Measurements from ENCODE around the gene RFTN1. TPM values are rescaled to one million over a fixed set of nuclear protein-coding genes. Genes with fewer than 3 reads are reported as not detected.

The RFTN1 gene
- total RNA-seq, 2 experiments from 2014 or later, result 101 to 113 TPM

GRCh38 chr3:16355828-16356227, 157.7 kb downstream of the RFTN1 start:
- H3K27ac Mint-ChIP-seq, result peak overlapping the region; percentile 9
- ATAC-seq (no peak), DNase-seq (no peak)
- intact Hi-C loops (cut with DNase I, micrococcal nuclease), result no loop called here
- ChIA-PET POLR2A (no interaction called here), CTCF (no interaction called here)
- peaks cover 27% of the 10 kb centered on the region for H3K4me1 Mint-ChIP-seq
- H3K36me3 Mint-ChIP-seq (ENCODE audit: low read depth), result peaks cover 43% of the 10 kb centered on the region
- no peaks in the 10 kb centered on the region for H3K9me3 Mint-ChIP-seq (ENCODE audit: low read depth)
- H3K27me3 Mint-ChIP-seq, result no peaks in the 10 kb centered on the region
- no peak overlapping the region for H3K4me3 Mint-ChIP-seq

- H3K27me3 Mint-ChIP-seq, result no peaks in the 10 kb centered on the region
- intact Hi-C loops (cut with DNase I, micrococcal nuclease), result no loop called here
- CTCF ChIA-PET, result no interaction called here
- DNase-seq, result no peak
- H3K4me1 Mint-ChIP-seq, result peaks cover 33% of the 10 kb centered on the region
- H3K36me3 Mint-ChIP-seq (ENCODE audit: low read depth), result peaks cover 54% of the 10 kb centered on the region
- H3K27ac Mint-ChIP-seq, result peak overlapping the region; percentile 13
- POLR2A ChIA-PET, result no interaction called here
- ATAC-seq, result no peak
- no peak overlapping the region for H3K4me3 Mint-ChIP-seq
- H3K9me3 Mint-ChIP-seq (ENCODE audit: low read depth), result no peaks in the 10 kb centered on the region
These were observed 159.2 kb downstream of the RFTN1 start for GRCh38 chr3:16354291-16354690.

- POLR2A ChIA-PET, result no interaction called here
- H3K36me3 Mint-ChIP-seq (ENCODE audit: low read depth), result peaks cover 59% of the 10 kb centered on the region
These were observed 161.1 kb downstream of the RFTN1 start for GRCh38 chr3:16352428-16352827.

GRCh38 chr3:16350597-16351318, 162.7 kb downstream of the RFTN1 start:
- Mint-ChIP-seq H3K4me3 (no peak overlapping the region), H3K4me1 (peaks cover 35% of the 10 kb centered on the region), H3K27me3 (no peaks in the 10 kb centered on the region), H3K9me3 (ENCODE audit: low read depth) (no peaks in the 10 kb centered on the region), H3K27ac (peak overlapping the region; percentile 71), H3K36me3 (ENCODE audit: low read depth) (peaks cover 64% of the 10 kb centered on the region)
- intact Hi-C loops (cut with DNase I, micrococcal nuclease), result no loop called here
- ATAC-seq, result peak; percentile 58
- POLR2A ChIA-PET, result no interaction called here
- CTCF ChIA-PET, result interaction anchor here (1.1 kb wide), 1 partner anchor 201 kb away, joined by 3 read pairs; no protein-coding TSS in a partner anchor
- DNase-seq, result no peak

More at GRCh38 chr3:16352428-16352827, 161.1 kb downstream of the RFTN1 start:
- DNase-seq, result no peak
- peak overlapping the region; percentile 58 for H3K27ac Mint-ChIP-seq
- peaks cover 29% of the 10 kb centered on the region for H3K4me1 Mint-ChIP-seq
- CTCF ChIA-PET, result interaction anchor here (0.6 to 1.3 kb wide), 2 partner anchors 11 to 518 kb away, joined by 3 to 4 read pairs; no protein-coding TSS in a partner anchor
- H3K4me3 Mint-ChIP-seq, result no peak overlapping the region
- H3K9me3 Mint-ChIP-seq (ENCODE audit: low read depth), result no peaks in the 10 kb centered on the region
- intact Hi-C loops (cut with DNase I, micrococcal nuclease), result no loop called here
- no peak for ATAC-seq
- no peaks in the 10 kb centered on the region for H3K27me3 Mint-ChIP-seq

GRCh38 chr3:16349986-16350596, 163.4 kb downstream of the RFTN1 start:
- POLR2A ChIA-PET, result no interaction called here

GRCh38 chr3:16347548-16347947, 166.0 kb downstream of the RFTN1 start:
- H3K4me1 Mint-ChIP-seq, result peaks cover 39% of the 10 kb centered on the region
- peaks cover 70% of the 10 kb centered on the region for H3K36me3 Mint-ChIP-seq (ENCODE audit: low read depth)
- no peak for DNase-seq
- no peak overlapping the region for H3K4me3 Mint-ChIP-seq
- H3K9me3 Mint-ChIP-seq (ENCODE audit: low read depth), result no peaks in the 10 kb centered on the region
- POLR2A ChIA-PET, result no interaction called here
- no peak for ATAC-seq
- intact Hi-C loops (cut with DNase I, micrococcal nuclease), result no loop called here
- H3K27ac Mint-ChIP-seq, result peak overlapping the region; percentile 22
- H3K27me3 Mint-ChIP-seq, result no peaks in the 10 kb centered on the region
- CTCF ChIA-PET, result interaction anchor here (0.7 kb wide), 1 partner anchor 204 kb away, joined by 3 read pairs; no protein-coding TSS in a partner anchor

More at GRCh38 chr3:16349986-16350596, 163.4 kb downstream of the RFTN1 start:
- intact Hi-C loops (cut with DNase I, micrococcal nuclease), result no loop called here
- Mint-ChIP-seq H3K9me3 (ENCODE audit: low read depth) (no peaks in the 10 kb centered on the region), H3K27ac (peak overlapping the region; percentile 45), H3K4me1 (peaks cover 35% of the 10 kb centered on the region), H3K4me3 (no peak overlapping the region), H3K27me3 (no peaks in the 10 kb centered on the region), H3K36me3 (ENCODE audit: low read depth) (peaks cover 65% of the 10 kb centered on the region)
- DNase-seq (no peak), ATAC-seq (no peak)
- CTCF ChIA-PET, result no interaction called here

GRCh38 chr3:16346413-16347081, 167.0 kb downstream of the RFTN1 start:
- no peaks in the 10 kb centered on the region for H3K9me3 Mint-ChIP-seq (ENCODE audit: low read depth)
- H3K36me3 Mint-ChIP-seq (ENCODE audit: low read depth), result peaks cover 68% of the 10 kb centered on the region
- ATAC-seq (no peak), DNase-seq (no peak)
- CTCF ChIA-PET, result no interaction called here
- no peak overlapping the region for H3K4me3 Mint-ChIP-seq
- H3K27ac Mint-ChIP-seq, result peak overlapping the region; percentile 55
- intact Hi-C loops (cut with DNase I, micrococcal nuclease), result no loop called here
- POLR2A ChIA-PET, result no interaction called here
- peaks cover 39% of the 10 kb centered on the region for H3K4me1 Mint-ChIP-seq
- no peaks in the 10 kb centered on the region for H3K27me3 Mint-ChIP-seq

GRCh38 chr3:16343101-16343500, 170.4 kb downstream of the RFTN1 start:
- Mint-ChIP-seq H3K36me3 (ENCODE audit: low read depth) (peaks cover 51% of the 10 kb centered on the region), H3K4me1 (peaks cover 45% of the 10 kb centered on the region), H3K27me3 (no peaks in the 10 kb centered on the region), H3K4me3 (no peak overlapping the region), H3K27ac (peak overlapping the region; percentile 79), H3K9me3 (ENCODE audit: low read depth) (no peaks in the 10 kb centered on the region)
- no peak for DNase-seq
- ChIA-PET POLR2A (no interaction called here), CTCF (no interaction called here)
- no peak for ATAC-seq
- intact Hi-C loops (cut with DNase I, micrococcal nuclease), result no loop called here

GRCh38 chr3:16338999-16339398, 174.5 kb downstream of the RFTN1 start:
- Mint-ChIP-seq H3K27ac (peak overlapping the region; percentile 84), H3K27me3 (no peaks in the 10 kb centered on the region), H3K9me3 (ENCODE audit: low read depth) (no peaks in the 10 kb centered on the region), H3K36me3 (ENCODE audit: low read depth) (peaks cover 44% of the 10 kb centered on the region), H3K4me3 (no peak overlapping the region), H3K4me1 (peaks cover 62% of the 10 kb centered on the region)
- ChIA-PET POLR2A (no interaction called here), CTCF (interaction anchor here (0.5 to 2.4 kb wide), 6 partner anchors 19 to 182 kb away, joined by 3 to 14 read pairs (median 4); no protein-coding TSS in a partner anchor)
- ATAC-seq, result peak; percentile 80
- DNase-seq, result peak; percentile 35
- intact Hi-C loops (cut with DNase I, micrococcal nuclease), result loop anchor here in 1 of 2 experiments (2.0 kb wide), 1 partner anchor 40 kb away; no protein-coding TSS in a partner anchor

GRCh38 chr3:16337856-16338540, 175.5 kb downstream of the RFTN1 start:
- intact Hi-C loops (cut with DNase I, micrococcal nuclease), result loop anchor here in 1 of 2 experiments (2.0 kb wide), 1 partner anchor 41 kb away; no protein-coding TSS in a partner anchor

GRCh38 chr3:16336825-16337224, 176.7 kb downstream of the RFTN1 start:
- intact Hi-C loops (cut with DNase I, micrococcal nuclease), result no loop called here
- Mint-ChIP-seq H3K4me3 (no peak overlapping the region), H3K4me1 (peaks cover 58% of the 10 kb centered on the region), H3K27ac (peak overlapping the region; percentile 63), H3K9me3 (ENCODE audit: low read depth) (peaks cover 12% of the 10 kb centered on the region), H3K36me3 (ENCODE audit: low read depth) (peaks cover 47% of the 10 kb centered on the region), H3K27me3 (no peaks in the 10 kb centered on the region)
- CTCF ChIA-PET, result interaction anchor here (0.6 to 1.1 kb wide), 4 partner anchors 21 to 213 kb away, joined by 3 read pairs; no protein-coding TSS in a partner anchor
- DNase-seq (no peak), ATAC-seq (no peak)
- POLR2A ChIA-PET, result interaction anchor here (1.3 kb wide), 1 partner anchor 126 kb away, joined by 3 read pairs; no protein-coding TSS in a partner anchor

More at GRCh38 chr3:16337856-16338540, 175.5 kb downstream of the RFTN1 start:
- ChIA-PET CTCF (interaction anchor here (0.6 to 2.4 kb wide), 5 partner anchors 18 to 183 kb away, joined by 3 to 14 read pairs (median 4); no protein-coding TSS in a partner anchor), POLR2A (interaction anchor here (0.5 to 1.3 kb wide), 3 partner anchors 124 to 196 kb away, joined by 3 to 8 read pairs (median 5); no protein-coding TSS in a partner anchor)
- Mint-ChIP-seq H3K4me3 (no peak overlapping the region), H3K27me3 (no peaks in the 10 kb centered on the region), H3K27ac (peak overlapping the region; percentile 84), H3K4me1 (peaks cover 55% of the 10 kb centered on the region), H3K9me3 (ENCODE audit: low read depth) (no peaks in the 10 kb centered on the region), H3K36me3 (ENCODE audit: low read depth) (peaks cover 39% of the 10 kb centered on the region)
- ATAC-seq (peak; percentile 75), DNase-seq (peak; percentile 72)

Measured in activated CD4-positive, alpha-beta T cell treated with anti-CD3 and anti-CD28 coated beads for 36 hours (primary cell).